CD8-positive, alpha-beta memory T cell (primary cell): ENCODE results near the gene IL15. TPM values are rescaled to one million over a fixed set of nuclear protein-coding genes. Genes with fewer than 3 reads are reported as not detected.
"Not testable (repeated sequence)": the region's sequence is repeated elsewhere in the genome, so short reads cannot be mapped to it uniquely, and the experiment has no call there.

Experiments
- CTCF ChIA-PET: fragments of 350-600 bp; sonication (Branson Sonifier 250); formaldehyde crosslinking; loops from one replicate; lab custom pipeline; 2021; ENCODE audit warnings: antibody characterized with exemption; lab: Charles Lee
- POLR2A ChIA-PET: fragments of 350-600 bp; sonication (Branson Sonifier 250); formaldehyde crosslinking; loops from one replicate; lab custom pipeline; 2021; ENCODE audit warnings: antibody characterized with exemption; lab: Charles Lee
- DNase-seq, 5 donors: peaks; one replicate each; pipeline versions ENCODE4 v3.0.0 to v3.0.0-alpha.2; 2020 to 2022; ENCODE audit warnings: mixed read lengths in 1 of 5
- H3K27ac ChIP-seq: one replicate; pipeline ENCODE4 v1.7.0; 2013; ENCODE audit warnings: low read depth, mild to moderate bottlenecking, low read length, moderate library complexity
- H3K27me3 ChIP-seq: 2 replicates; pipeline ENCODE4 v1.7.0; 2013; ENCODE audit warnings: low read length, mild to moderate bottlenecking; ENCODE audit not compliant: insufficient read depth, poor library complexity, severe bottlenecking
- H3K36me3 ChIP-seq: 2 replicates; pipeline ENCODE4 v1.7.0; 2013; ENCODE audit warnings: mild to moderate bottlenecking, low read length, moderate library complexity; ENCODE audit not compliant: insufficient read depth
- H3K4me1 ChIP-seq: 2 replicates; pipeline ENCODE4 v1.7.0; 2013; ENCODE audit warnings: mild to moderate bottlenecking, low read length, moderate library complexity; ENCODE audit not compliant: insufficient read depth
- H3K4me3 ChIP-seq: 2 replicates; pipeline ENCODE4 v1.7.0; 2013; ENCODE audit warnings: mild to moderate bottlenecking, low read length
- H3K9me3 ChIP-seq: 2 replicates; pipeline ENCODE4 v1.7.0; 2013; ENCODE audit warnings: mild to moderate bottlenecking, low read length
- H3K27ac Mint-ChIP-seq, 8 donors: one replicate each; pipeline ENCODE4 v1.8.0; 2020 to 2021; ENCODE audit warnings: mixed read lengths in 8 of 8, mild to moderate bottlenecking in 6 of 8, inconsistent platforms in 3 of 8, moderate library complexity in 3 of 8
- H3K27me3 Mint-ChIP-seq, 2 donors: one replicate each; pipeline ENCODE4 v1.8.0; 2020 to 2021; ENCODE audit warnings: mixed read lengths in 2 of 2, mild to moderate bottlenecking in 1 of 2, moderate library complexity in 1 of 2
- H3K36me3 Mint-ChIP-seq, 3 donors: one replicate each; pipeline ENCODE4 v1.8.0; 2020 to 2021; ENCODE audit warnings: mixed read lengths in 3 of 3, inconsistent platforms in 1 of 3, mild to moderate bottlenecking in 1 of 3
- H3K4me1 Mint-ChIP-seq, 3 donors: one replicate each; pipeline ENCODE4 v1.8.0; 2020 to 2021; ENCODE audit warnings: mixed read lengths in 3 of 3, inconsistent platforms in 1 of 3, mild to moderate bottlenecking in 1 of 3
- H3K4me3 Mint-ChIP-seq, 7 donors: one replicate each; pipeline ENCODE4 v1.8.0; 2020 to 2021; ENCODE audit warnings: mixed read lengths in 7 of 7, mild to moderate bottlenecking in 6 of 7, moderate library complexity in 4 of 7, inconsistent platforms in 2 of 7
- H3K9me3 Mint-ChIP-seq, 5 donors: one replicate each; pipeline ENCODE4 v1.8.0; 2020 to 2022; ENCODE audit warnings: mixed read lengths in 5 of 5, mild to moderate bottlenecking in 3 of 5, moderate library complexity in 2 of 5, inconsistent platforms in 1 of 5
- polyA plus RNA-seq: library from polyadenylated mRNA; unstranded; fragments of 300-500 nt; fragmentation: Illumina TruSeq; gene quantifications from one replicate; pipeline ENCODE4 v1.2.3, GENCODE V29; 2021
- total RNA-seq, 2 experiments: library from RNA; stranded (reverse); gene quantifications; one replicate each; pipeline ENCODE4 v1.2.3, GENCODE V29; 2021

The IL15 gene
- total RNA-seq: 1 to 10 TPM in 1 of 2 experiments, under 1 TPM in 1; 0.70 to 1.0 TPM
- polyA plus RNA-seq: 3.8 TPM

GRCh38 chr4:141636082-141636770, at the start of gene IL15:
IL15 (plus strand) TSS chr4:141636583; CDS start chr4:141719465, 82,882 bp downstream.
- peak within 1 kb of the TSS; percentile 76 to 98 (median 94) for H3K27ac Mint-ChIP-seq
- no peaks in the 10 kb centered on the region for H3K4me1 ChIP-seq
- peak; percentile 21 to 79 (median 70) for DNase-seq
- peaks cover 26 to 40% (median 38%) of the 10 kb centered on the region in 3 donors for H3K4me1 Mint-ChIP-seq
- no peaks in the 10 kb centered on the region for H3K9me3 ChIP-seq
- H3K9me3 Mint-ChIP-seq: no peaks in the 10 kb centered on the region
- H3K4me3 ChIP-seq: peak within 1 kb of the TSS; percentile 77
- H3K27me3 ChIP-seq: no peaks in the 10 kb centered on the region
- ChIA-PET POLR2A (interaction anchor here (0.7 kb wide), 1 partner anchor 351 kb away, joined by 3 read pairs; no protein-coding TSS in a partner anchor), CTCF (no interaction called here)
- H3K36me3 ChIP-seq: no peaks in the 10 kb centered on the region
- H3K27ac ChIP-seq: peak within 1 kb of the TSS; percentile 68
- peak within 1 kb of the TSS; percentile 96 to 100 (median 98) for H3K4me3 Mint-ChIP-seq
- peaks cover 0 to 8% (median 0%) of the 10 kb centered on the region in 3 donors for H3K36me3 Mint-ChIP-seq
- H3K27me3 Mint-ChIP-seq: peaks cover 0 to 5% of the 10 kb centered on the region in 2 donors

- Mint-ChIP-seq H3K36me3 (no peaks in the 10 kb centered on the region), H3K27me3 (peaks cover 0 to under 1% of the 10 kb centered on the region in 2 donors), H3K9me3 (peaks cover 0 to 18% (median 7%) of the 10 kb centered on the region in 5 donors), H3K27ac (no peak overlapping the region), H3K4me3 (no peak overlapping the region), H3K4me1 (no peaks in the 10 kb centered on the region)
- POLR2A ChIA-PET: no interaction called here
- H3K4me1 ChIP-seq: no peaks in the 10 kb centered on the region
- no peaks in the 10 kb centered on the region for H3K27me3 ChIP-seq
- CTCF ChIA-PET: no interaction called here
- no peak overlapping the region for H3K27ac ChIP-seq
- H3K36me3 ChIP-seq: no peaks in the 10 kb centered on the region
- DNase-seq: no peak
- H3K9me3 ChIP-seq: peaks cover 4% of the 10 kb centered on the region
- no peak overlapping the region for H3K4me3 ChIP-seq
Observed at GRCh38 chr4:141587897-141588296, 48.5 kb upstream of the IL15 start.

- H3K9me3 ChIP-seq: peaks cover 4% of the 10 kb centered on the region
- CTCF ChIA-PET: no interaction called here
- no peak overlapping the region for H3K4me3 ChIP-seq
- no peaks in the 10 kb centered on the region for H3K4me1 Mint-ChIP-seq
- no peak overlapping the region for H3K27ac Mint-ChIP-seq
- H3K27me3 Mint-ChIP-seq: peaks cover 1 to 8% of the 10 kb centered on the region in 2 donors
- no peak for DNase-seq
- H3K36me3 ChIP-seq: no peaks in the 10 kb centered on the region
- H3K4me1 ChIP-seq: no peaks in the 10 kb centered on the region
- H3K27me3 ChIP-seq: no peaks in the 10 kb centered on the region
- POLR2A ChIA-PET: no interaction called here
- H3K9me3 Mint-ChIP-seq: peaks cover 0 to 9% (median 5%) of the 10 kb centered on the region in 5 donors
- H3K36me3 Mint-ChIP-seq: no peaks in the 10 kb centered on the region
- no peak overlapping the region for H3K27ac ChIP-seq
- no peak overlapping the region for H3K4me3 Mint-ChIP-seq
Observed at GRCh38 chr4:141595531-141595930, 40.9 kb upstream of the IL15 start.

GRCh38 chr4:141599853-141600252, 36.5 kb upstream of the IL15 start:
- no peak overlapping the region for H3K27ac ChIP-seq
- H3K4me1 Mint-ChIP-seq: peaks cover 4 to 5% (median 5%) of the 10 kb centered on the region in 3 donors
- no peak overlapping the region for H3K27ac Mint-ChIP-seq
- H3K4me3 ChIP-seq: no peak overlapping the region
- DNase-seq: no peak
- peaks cover 1 to 10% of the 10 kb centered on the region in 2 donors for H3K27me3 Mint-ChIP-seq
- POLR2A ChIA-PET: no interaction called here
- H3K4me1 ChIP-seq: no peaks in the 10 kb centered on the region
- H3K36me3 Mint-ChIP-seq: no peaks in the 10 kb centered on the region
- no peak overlapping the region for H3K4me3 Mint-ChIP-seq
- no peaks in the 10 kb centered on the region for H3K27me3 ChIP-seq
- H3K9me3 ChIP-seq: no peaks in the 10 kb centered on the region
- no peaks in the 10 kb centered on the region for H3K36me3 ChIP-seq
- CTCF ChIA-PET: no interaction called here
- peaks cover 0 to 2% (median 0%) of the 10 kb centered on the region in 5 donors for H3K9me3 Mint-ChIP-seq

GRCh38 chr4:141604683-141605082, 31.7 kb upstream of the IL15 start:
- Mint-ChIP-seq H3K4me3 (peak overlapping the region in 3 of 7 donors; percentile 56 to 60 (median 59)), H3K27me3 (peaks cover 10 to 29% of the 10 kb centered on the region in 2 donors)
- CTCF ChIA-PET, H3K27ac Mint-ChIP-seq, H3K4me1 Mint-ChIP-seq, H3K9me3 Mint-ChIP-seq, H3K27me3 ChIP-seq, H3K9me3 ChIP-seq, H3K27ac ChIP-seq, H3K4me1 ChIP-seq, H3K4me3 ChIP-seq, POLR2A ChIA-PET, H3K36me3 ChIP-seq, DNase-seq, H3K36me3 Mint-ChIP-seq: not testable (repeated sequence)

GRCh38 chr4:141605425-141605856, 30.9 kb upstream of the IL15 start:
- H3K27me3 Mint-ChIP-seq: peaks cover 11 to 29% of the 10 kb centered on the region in 2 donors
- H3K9me3 Mint-ChIP-seq: peaks cover 0 to 4% (median 0%) of the 10 kb centered on the region in 5 donors
- Histone ChIP-seq H3K27ac (no peak overlapping the region), H3K4me3 (no peak overlapping the region), H3K27me3 (no peaks in the 10 kb centered on the region), H3K4me1 (no peaks in the 10 kb centered on the region), H3K36me3 (no peaks in the 10 kb centered on the region), H3K9me3 (no peaks in the 10 kb centered on the region)
- no peak overlapping the region for H3K4me3 Mint-ChIP-seq
- H3K4me1 Mint-ChIP-seq: peaks cover 4 to 6% (median 5%) of the 10 kb centered on the region in 3 donors
- CTCF ChIA-PET: no interaction called here
- H3K27ac Mint-ChIP-seq: no peak overlapping the region
- no peaks in the 10 kb centered on the region for H3K36me3 Mint-ChIP-seq
- POLR2A ChIA-PET: no interaction called here
- no peak for DNase-seq

- Histone ChIP-seq H3K27me3 (no peaks in the 10 kb centered on the region), H3K36me3 (no peaks in the 10 kb centered on the region), H3K4me1 (no peaks in the 10 kb centered on the region), H3K4me3 (no peak overlapping the region), H3K27ac (no peak overlapping the region), H3K9me3 (no peaks in the 10 kb centered on the region)
- ChIA-PET CTCF (no interaction called here), POLR2A (no interaction called here)
- Mint-ChIP-seq H3K4me3 (no peak overlapping the region), H3K36me3 (no peaks in the 10 kb centered on the region), H3K27me3 (peaks cover 12 to 26% of the 10 kb centered on the region in 2 donors), H3K4me1 (peaks cover 4 to 6% (median 5%) of the 10 kb centered on the region in 3 donors), H3K27ac (no peak overlapping the region), H3K9me3 (peaks cover 0 to 2% (median 0%) of the 10 kb centered on the region in 5 donors)
- no peak for DNase-seq
Observed at GRCh38 chr4:141609243-141609642, 27.1 kb upstream of the IL15 start.

- Mint-ChIP-seq H3K4me3 (no peak overlapping the region), H3K9me3 (peaks cover 0 to 2% (median 0%) of the 10 kb centered on the region in 5 donors), H3K36me3 (no peaks in the 10 kb centered on the region), H3K4me1 (no peaks in the 10 kb centered on the region), H3K27ac (no peak overlapping the region), H3K27me3 (peaks cover 12 to 22% of the 10 kb centered on the region in 2 donors)
- Histone ChIP-seq H3K27me3 (no peaks in the 10 kb centered on the region), H3K4me3 (no peak overlapping the region), H3K27ac (no peak overlapping the region), H3K9me3 (no peaks in the 10 kb centered on the region), H3K4me1 (no peaks in the 10 kb centered on the region), H3K36me3 (no peaks in the 10 kb centered on the region)
- no peak for DNase-seq
- ChIA-PET CTCF (no interaction called here), POLR2A (no interaction called here)
Observed at GRCh38 chr4:141610365-141610764, 26.0 kb upstream of the IL15 start.
